ENCODE measurements around the gene LCLAT1.

LCLAT1 gene

GRCh38 chr2:30677861-30678385 lies 230.9 kb downstream of the LCLAT1 start:
- no peak overlapping the region for H2AFZ ChIP-seq (ENCODE audit: low read depth, low read length)
- no peaks in the 10 kb centered on the region for H3K36me3 ChIP-seq (replicated peaks; ENCODE audit: low read depth, low read length)
- H4K20me1 ChIP-seq (ENCODE audit: insufficient read depth, low read length), result no peaks in the 10 kb centered on the region
- no peaks in the 10 kb centered on the region for H3K79me2 ChIP-seq (ENCODE audit: low read length)
- H3K27me3 ChIP-seq (ENCODE audit: low read depth, low read length), result 0 out of 2 replicates have a peak, but pooled peaks cover 5% of the 10 kb centered on the region
- no peak overlapping the region for H3K9ac ChIP-seq (ENCODE audit: low read length)
- no peak for TF ChIP-seq EZH2phosphoT487 (IDR thresholded peaks at IDR 0.05; ENCODE audit: low read depth)
- TF ChIP-seq CTCF (IDR thresholded peaks at IDR 0.05; ENCODE audit: low read depth, low read length), result no peak
- H3K4me3 ChIP-seq (ENCODE audit: low read length), result no peak overlapping the region
- H3K27ac ChIP-seq (ENCODE audit: low read length), result no peak overlapping the region
- no peak overlapping the region for H3K4me2 ChIP-seq (ENCODE audit: low read length)
- H3K9me3 ChIP-seq (ENCODE audit: insufficient read depth, low read length), result no peaks in the 10 kb centered on the region
- H3K4me1 ChIP-seq (ENCODE audit: low read length), result peaks cover under 1% of the 10 kb centered on the region; the same call in 1 of the 2 replicates

DNA sequence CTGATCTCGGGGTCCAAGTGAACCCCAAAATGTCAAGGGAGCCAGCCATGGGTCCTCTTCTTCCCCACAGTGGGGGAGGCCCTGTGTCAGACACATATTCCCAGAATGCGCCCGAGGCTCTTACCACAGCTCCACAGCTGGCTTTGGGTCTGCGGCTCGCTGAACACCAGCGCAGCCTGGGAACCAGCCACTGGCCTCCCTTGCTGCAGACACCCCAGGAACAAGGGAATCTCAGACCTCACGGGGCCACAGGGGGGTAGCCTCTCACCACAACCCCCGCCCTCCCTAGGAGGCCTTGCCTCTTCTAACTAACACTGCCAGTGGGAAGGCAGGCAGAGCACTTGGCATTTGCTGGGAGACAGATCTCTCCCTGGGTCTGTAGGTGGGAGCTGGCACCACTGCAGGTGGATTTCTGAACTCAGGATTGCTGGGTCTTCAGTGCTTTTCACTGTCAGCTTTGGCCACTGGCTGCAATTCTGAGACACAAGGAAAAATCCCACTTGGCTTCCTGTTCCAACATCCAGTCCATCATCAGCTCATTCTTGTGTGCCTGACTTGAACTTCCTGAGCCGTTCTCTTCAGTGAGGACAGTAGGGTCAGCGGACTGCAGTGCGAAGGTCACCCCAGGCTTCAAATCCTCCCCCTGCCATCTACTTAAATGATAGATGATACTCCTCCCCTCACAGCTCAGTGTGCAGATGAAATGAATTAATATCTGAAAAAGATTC lies 231.5 kb downstream of the LCLAT1 start:
- H3K36me3 ChIP-seq (replicated peaks; ENCODE audit: low read depth, low read length), result no peaks in the 10 kb centered on the region
- no peak overlapping the region for H3K9ac ChIP-seq (ENCODE audit: low read length)
- no peaks in the 10 kb centered on the region for H3K79me2 ChIP-seq (ENCODE audit: low read length)
- H3K27me3 ChIP-seq (ENCODE audit: low read depth, low read length), result 0 out of 2 replicates have a peak, but pooled peaks cover 4% of the 10 kb centered on the region
- no peak overlapping the region for H3K27ac ChIP-seq (ENCODE audit: low read length)
- no peaks in the 10 kb centered on the region for H3K9me3 ChIP-seq (ENCODE audit: insufficient read depth, low read length)
- no peak for TF ChIP-seq EZH2phosphoT487 (IDR thresholded peaks at IDR 0.05; ENCODE audit: low read depth)
- no peak for TF ChIP-seq CTCF (IDR thresholded peaks at IDR 0.05; ENCODE audit: low read depth, low read length)
- no peak overlapping the region for H3K4me3 ChIP-seq (ENCODE audit: low read length)
- H4K20me1 ChIP-seq (ENCODE audit: insufficient read depth, low read length), result no peaks in the 10 kb centered on the region
- peaks cover 6% of the 10 kb centered on the region for H3K4me1 ChIP-seq (ENCODE audit: low read length)
- no peak overlapping the region for H3K4me2 ChIP-seq (ENCODE audit: low read length)
- H2AFZ ChIP-seq (ENCODE audit: low read depth, low read length), result no peak overlapping the region

GRCh38 chr2:30679426-30680088 lies 232.5 kb downstream of the LCLAT1 start:
- no peaks in the 10 kb centered on the region for H4K20me1 ChIP-seq (ENCODE audit: insufficient read depth, low read length)
- no peaks in the 10 kb centered on the region for H3K79me2 ChIP-seq (ENCODE audit: low read length)
- H3K4me1 ChIP-seq (ENCODE audit: low read length), result peaks cover 9% of the 10 kb centered on the region
- H3K36me3 ChIP-seq (replicated peaks; ENCODE audit: low read depth, low read length), result no peaks in the 10 kb centered on the region
- H3K27ac ChIP-seq (ENCODE audit: low read length), result no peak overlapping the region
- H3K9ac ChIP-seq (ENCODE audit: low read length), result no peak overlapping the region
- no peak for TF ChIP-seq EZH2phosphoT487 (IDR thresholded peaks at IDR 0.05; ENCODE audit: low read depth)
- TF ChIP-seq CTCF (IDR thresholded peaks at IDR 0.05; ENCODE audit: low read depth, low read length), result no peak
- no peak overlapping the region for H3K4me2 ChIP-seq (ENCODE audit: low read length)
- no peaks in the 10 kb centered on the region for H3K9me3 ChIP-seq (ENCODE audit: insufficient read depth, low read length)
- H3K4me3 ChIP-seq (ENCODE audit: low read length), result no peak overlapping the region
- H3K27me3 ChIP-seq (ENCODE audit: low read depth, low read length), result no peaks in the 10 kb centered on the region
- H2AFZ ChIP-seq (ENCODE audit: low read depth, low read length), result no peak overlapping the region

- peaks cover 9% of the 10 kb centered on the region for H3K4me1 ChIP-seq (ENCODE audit: low read length)
- H3K79me2 ChIP-seq (ENCODE audit: low read length), result no peaks in the 10 kb centered on the region
- H2AFZ ChIP-seq (ENCODE audit: low read depth, low read length), result no peak overlapping the region
- no peaks in the 10 kb centered on the region for H3K9me3 ChIP-seq (ENCODE audit: insufficient read depth, low read length)
- H3K27me3 ChIP-seq (ENCODE audit: low read depth, low read length), result no peaks in the 10 kb centered on the region
- no peak for TF ChIP-seq CTCF (IDR thresholded peaks at IDR 0.05; ENCODE audit: low read depth, low read length)
- TF ChIP-seq EZH2phosphoT487 (IDR thresholded peaks at IDR 0.05; ENCODE audit: low read depth), result no peak
- H3K36me3 ChIP-seq (replicated peaks; ENCODE audit: low read depth, low read length), result no peaks in the 10 kb centered on the region
- H3K4me3 ChIP-seq (ENCODE audit: low read length), result no peak overlapping the region
- H4K20me1 ChIP-seq (ENCODE audit: insufficient read depth, low read length), result no peaks in the 10 kb centered on the region
- H3K4me2 ChIP-seq (ENCODE audit: low read length), result no peak overlapping the region
- no peak overlapping the region for H3K27ac ChIP-seq (ENCODE audit: low read length)
- no peak overlapping the region for H3K9ac ChIP-seq (ENCODE audit: low read length)
These were observed 233.1 kb downstream of the LCLAT1 start for GRCh38 chr2:30680121-30680520.

All from OCI-LY3 (cell line).